IMR-90 (cell line): ENCODE measurements around the gene RFX6. TPM values are rescaled to one million over a fixed set of nuclear protein-coding genes. Genes with fewer than 3 reads are reported as not detected.

ENCODE experiments used
- ATAC-seq: fragments of 200-7000 bp; cut with Tn5 transposase; 2 replicates; pipeline ENCODE4 v1.9.1; 2020; ENCODE audit warnings: low read depth, mild to moderate bottlenecking, moderate library complexity
- BruUV-seq: library from RNA; stranded (reverse); fragments of 400-500 nt; replicated peaks from 2 replicates; lab custom pipeline; 2021; lab: Mats Ljungman, UMichigan
- CTCF ChIA-PET: fragments of 300-600 bp; formaldehyde crosslinking; extraction: SDS; loops from one replicate; lab custom pipeline; 2021; ENCODE audit warnings: antibody characterized with exemption; lab: Yijun Ruan, JAX
- POLR2A ChIA-PET: fragments of 300-600 bp; sonication (Branson Sonifier 250); formaldehyde crosslinking; loops from one replicate; lab custom pipeline; 2022; ENCODE audit warnings: antibody characterized with exemption; ENCODE audit not compliant: unreplicated experiment; lab: Charles Lee
- DNase-seq: peaks from one replicate; pipeline ENCODE4 v3.0.0; 2013
- H2AFZ ChIP-seq: replicated peaks from 2 replicates; pipeline ENCODE3; 2013; ENCODE audit warnings: low read length, mild to moderate bottlenecking; ENCODE audit not compliant: poor library complexity
- H2AK5ac ChIP-seq: 2 replicates; pipeline ENCODE4 v1.6.1; 2013; ENCODE audit warnings: low read depth, low read length, inconsistent platforms
- H2AK9ac ChIP-seq: replicated peaks from 2 replicates; pipeline ENCODE3; 2013; ENCODE audit warnings: mild to moderate bottlenecking, low read depth, low read length, moderate library complexity; ENCODE audit not compliant: poor library complexity
- H2BK120ac ChIP-seq: 2 replicates; pipeline ENCODE4 v1.6.1; 2013; ENCODE audit warnings: low read depth, low read length, inconsistent platforms
- H2BK15ac ChIP-seq: 3 replicates; pipeline ENCODE4 v1.6.1; 2013; ENCODE audit warnings: low read depth, low read length, inconsistent platforms
- H2BK20ac ChIP-seq: 2 replicates; pipeline ENCODE4 v1.6.1; 2013; ENCODE audit warnings: low read depth, mild to moderate bottlenecking, inconsistent platforms, low read length, moderate library complexity
- H2BK5ac ChIP-seq: 2 replicates; pipeline ENCODE4 v1.6.1; 2013; ENCODE audit warnings: mild to moderate bottlenecking, low read depth, low read length, inconsistent platforms; ENCODE audit not compliant: poor library complexity, severe bottlenecking
- H3K14ac ChIP-seq: replicated peaks from 2 replicates; pipeline ENCODE4 v1.6.1; 2013; ENCODE audit warnings: low read depth, low read length, inconsistent platforms
- H3K18ac ChIP-seq: 2 replicates; pipeline ENCODE4 v1.6.1; 2013; ENCODE audit warnings: low read depth, low read length, control low read depth
- H3K23ac ChIP-seq: 2 replicates; pipeline ENCODE4 v1.6.1; 2013; ENCODE audit warnings: low read depth, low read length, inconsistent platforms
- H3K27ac ChIP-seq: 2 replicates; pipeline ENCODE4 v1.5.1; 2013; ENCODE audit warnings: mild to moderate bottlenecking, control low read depth, low read length; ENCODE audit not compliant: insufficient read depth
- H3K27me3 ChIP-seq: 2 replicates; pipeline ENCODE4 v1.6.1; 2013; ENCODE audit warnings: low read length; ENCODE audit not compliant: control insufficient read depth, insufficient read depth
- H3K36me3 ChIP-seq: 2 replicates; pipeline ENCODE4 v1.6.1; 2013; ENCODE audit warnings: low read length, mixed read lengths; ENCODE audit not compliant: control insufficient read depth, insufficient read depth
- H3K4ac ChIP-seq: 2 replicates; pipeline ENCODE4 v1.6.1; 2013; ENCODE audit warnings: low read depth, low read length, inconsistent platforms
- H3K4me1 ChIP-seq: 2 replicates; pipeline ENCODE4 v1.6.1; 2013; ENCODE audit warnings: low read length, mixed read lengths; ENCODE audit not compliant: control insufficient read depth, insufficient read depth
- H3K4me2 ChIP-seq: 2 replicates; pipeline ENCODE4 v1.6.1; 2013; ENCODE audit warnings: low read depth, mild to moderate bottlenecking, control low read depth, low read length, moderate library complexity
- H3K4me3 ChIP-seq: 2 replicates; pipeline ENCODE4 v1.5.1; 2013; ENCODE audit warnings: low read depth, mild to moderate bottlenecking, control low read depth, low read length, moderate library complexity; ENCODE audit not compliant: insufficient read depth
- H3K56ac ChIP-seq: 2 replicates; pipeline ENCODE4 v1.6.1; 2013; ENCODE audit warnings: low read length, inconsistent platforms; ENCODE audit not compliant: insufficient read depth; ENCODE audit errors: extremely low read depth
- H3K79me1 ChIP-seq, 2 experiments: 2 replicates each; pipeline ENCODE4 v1.6.1; 2013; ENCODE audit warnings: low read length in 2 of 2, inconsistent platforms in 1 of 2, low read depth in 1 of 2
- H3K9ac ChIP-seq: 2 replicates; pipeline ENCODE4 v1.6.1; 2013; ENCODE audit warnings: low read depth, low read length, control low read depth
- H3K9me1 ChIP-seq: 2 replicates; pipeline ENCODE4 v1.6.1; 2013; ENCODE audit warnings: low read length, inconsistent platforms; ENCODE audit not compliant: insufficient read depth
- H3K9me3 ChIP-seq: 2 replicates; pipeline ENCODE4 v1.6.1; 2013; ENCODE audit warnings: low read length; ENCODE audit not compliant: control insufficient read depth, insufficient read depth
- H4K20me1 ChIP-seq: 2 replicates; pipeline ENCODE4 v1.6.1; 2013; ENCODE audit warnings: low read length, inconsistent platforms; ENCODE audit not compliant: insufficient read depth
- H4K5ac ChIP-seq: 2 replicates; pipeline ENCODE4 v1.6.1; 2013; ENCODE audit warnings: mild to moderate bottlenecking, low read depth, low read length, control low read depth
- H4K8ac ChIP-seq, 2 experiments: 2 replicates each; pipeline ENCODE4 v1.6.1; 2013; ENCODE audit warnings: low read depth in 2 of 2, low read length in 2 of 2, control low read depth in 1 of 2, inconsistent platforms in 1 of 2
- H4K91ac ChIP-seq: 2 replicates; pipeline ENCODE4 v1.6.1; 2013; ENCODE audit warnings: low read depth, low read length, inconsistent platforms; ENCODE audit not compliant: insufficient read depth
- BHLHE40 ChIP-seq: fragments of 150-350 bp; IDR thresholded peaks from 2 replicates; pipeline ENCODE4 v1.6.1; 2016; ENCODE audit warnings: mild to moderate bottlenecking, low read depth, low read length
- CHD1 ChIP-seq: IDR thresholded peaks from 2 replicates; pipeline ENCODE4 v1.6.1; 2012; ENCODE audit warnings: low read depth, low read length, improper control_type of control experiment
- FOS ChIP-seq: fragments of 150-350 bp; IDR thresholded peaks from 2 replicates; pipeline ENCODE4 v1.6.1; 2016; ENCODE audit warnings: low read depth, low read length
- MAFK ChIP-seq: IDR thresholded peaks from 2 replicates; pipeline ENCODE4 v1.6.1; 2012; ENCODE audit warnings: low read depth, low read length, improper control_type of control experiment
- MAZ ChIP-seq: IDR thresholded peaks from 2 replicates; pipeline ENCODE4 v1.6.1; 2012; ENCODE audit warnings: low read depth, mild to moderate bottlenecking, low read length, improper control_type of control experiment, moderate library complexity, borderline replicate concordance
- MXI1 ChIP-seq: IDR thresholded peaks from 2 replicates; pipeline ENCODE4 v1.6.1; 2012; ENCODE audit warnings: low read depth, mild to moderate bottlenecking, low read length, moderate library complexity, borderline replicate concordance
- NFE2L2 ChIP-seq: fragments of 150-350 bp; IDR thresholded peaks from 2 replicates; pipeline ENCODE4 v1.6.1; 2016; ENCODE audit warnings: low read depth, mild to moderate bottlenecking, low read length
- RAD21 ChIP-seq: IDR thresholded peaks from 2 replicates; pipeline ENCODE4 v1.6.1; 2012; ENCODE audit warnings: low read length, improper control_type of control experiment
- RFX5 ChIP-seq: IDR thresholded peaks from 2 replicates; pipeline ENCODE4 v1.8.0; 2012; ENCODE audit warnings: low read depth, mild to moderate bottlenecking, low read length, moderate library complexity
- SMC3 ChIP-seq: fragments of 150-350 bp; IDR thresholded peaks from 2 replicates; pipeline ENCODE4 v1.6.1; 2016; ENCODE audit warnings: low read depth, mild to moderate bottlenecking, antibody characterized with exemption, low read length, moderate library complexity
- WGBS, 2 experiments: methylation state at CpG; one replicate each; pipeline versions ENCODE4 v1.1.5 to v1.1.7; 2013; ENCODE audit warnings: missing lambda C conversion rate in 2 of 2; ENCODE audit not compliant: insufficient read length in 1 of 2; ENCODE audit errors: extremely low coverage in 2 of 2; 5-methylcytosine and 5-hydroxymethylcytosine counted together
- dilution Hi-C: fragments of 300-500 bp; cut with HindIII; formaldehyde crosslinking; loops from one replicate; pipeline ENCODE4 v1.14.3; 2018; ENCODE audit warnings: low sequenced_read_pairs; ENCODE audit not compliant: unreplicated experiment
- in situ Hi-C: fragments of 300-500 bp; cut with MboI; formaldehyde crosslinking; loops from 3 replicates; pipeline ENCODE4 v1.14.3; 2019; ENCODE audit warnings: low sequenced_read_pairs, inconsistent platforms, mixed read lengths
- intact Hi-C: fragments of 100-400 bp; cut with micrococcal nuclease; formaldehyde crosslinking; loops from 2 replicates; pipeline ENCODE4 v1.10.0; 2022
- polyA plus RNA-seq, 3 experiments: library from polyadenylated mRNA; depleted of rRNA; stranded (reverse); fragments of >200 nt; gene quantifications; 2 replicates each; pipeline ENCODE4 v1.2.3, GENCODE V29; 2012; ENCODE audit warnings: low replicate concordance in 1 of 3
- total RNA-seq: library from RNA; depleted of rRNA; stranded (reverse); fragments of >200 nt; gene quantifications from 2 replicates; pipeline ENCODE4 v1.2.3, GENCODE V29; 2012
- TF ChIP-seq, protein P1 (sequence below): fragments of 150-350 bp; IDR thresholded peaks from 2 replicates; pipeline ENCODE4 v1.6.1; 2016; ENCODE audit warnings: low read depth, mild to moderate bottlenecking, low read length, moderate library complexity, borderline replicate concordance

RFX6 gene
- total and polyA plus RNA-seq, 2 of the 4 experiments (the other 2 are of a cell fraction) = not detected

- Histone ChIP-seq H3K27me3 (no peaks in the 10 kb centered on the region), H3K18ac (no peak overlapping the region), H3K9ac (no peak overlapping the region), H3K14ac (no peak overlapping the region), H3K9me3 (no peaks in the 10 kb centered on the region), H4K20me1 (no peaks in the 10 kb centered on the region), H3K4me1 (no peaks in the 10 kb centered on the region), H3K36me3 (no peaks in the 10 kb centered on the region), H2AFZ (no peak overlapping the region), H4K91ac (no peak overlapping the region), H2AK9ac (no peak overlapping the region), H3K56ac (no peak overlapping the region), H2AK5ac (no peak overlapping the region), H3K23ac (no peak overlapping the region), H2BK20ac (no peak overlapping the region), H3K27ac (no peak overlapping the region), H3K4ac (no peak overlapping the region), H2BK120ac (no peak overlapping the region), H3K4me3 (no peak overlapping the region), H3K79me1 (no peaks in the 10 kb centered on the region), H4K8ac (no peak overlapping the region), H3K9me1 (no peaks in the 10 kb centered on the region), H4K5ac (no peak overlapping the region), H2BK15ac (no peak overlapping the region), H3K4me2 (no peak overlapping the region), H2BK5ac (no peak overlapping the region)
- DNase-seq = no peak
- dilution Hi-C loops = no loop called here
- in situ Hi-C loops = no loop called here
- no CpG with 5 or more reads among the region's 3 CpGs for WGBS, 2 experiments
- no peak for ATAC-seq
- POLR2A ChIA-PET = no interaction called here
- CTCF ChIA-PET = no interaction called here
- TF ChIP-seq, protein P1, sequence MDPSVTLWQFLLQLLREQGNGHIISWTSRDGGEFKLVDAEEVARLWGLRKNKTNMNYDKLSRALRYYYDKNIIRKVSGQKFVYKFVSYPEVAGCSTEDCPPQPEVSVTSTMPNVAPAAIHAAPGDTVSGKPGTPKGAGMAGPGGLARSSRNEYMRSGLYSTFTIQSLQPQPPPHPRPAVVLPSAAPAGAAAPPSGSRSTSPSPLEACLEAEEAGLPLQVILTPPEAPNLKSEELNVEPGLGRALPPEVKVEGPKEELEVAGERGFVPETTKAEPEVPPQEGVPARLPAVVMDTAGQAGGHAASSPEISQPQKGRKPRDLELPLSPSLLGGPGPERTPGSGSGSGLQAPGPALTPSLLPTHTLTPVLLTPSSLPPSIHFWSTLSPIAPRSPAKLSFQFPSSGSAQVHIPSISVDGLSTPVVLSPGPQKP = no peak
- TF ChIP-seq RFX5 (no peak), NFE2L2 (no peak), CHD1 (no peak), BHLHE40 (no peak), SMC3 (no peak), FOS (no peak), MAFK (no peak), MAZ (no peak), RAD21 (no peak), MXI1 (no peak)
- intact Hi-C loops = loop anchor here (5.0 kb wide), 1 partner anchor 83 kb away; no protein-coding TSS in a partner anchor
- BruUV-seq = no TSS peak
Measured at GRCh38 chr6:116884530-116884929, 7.5 kb downstream of the RFX6 start.
